ENCODE measurements around the gene DNAI7. TPM values are rescaled to one million over a fixed set of nuclear protein-coding genes. Genes with fewer than 3 reads are reported as not detected.

DNAI7 gene
- polyA plus RNA-seq, 3 donors = not detected

- Mint-ChIP-seq H3K36me3 (no peaks in the 10 kb centered on the region), H3K27me3 (ENCODE audit: low read depth in 3 of 3) (peaks cover 0 to 3% (median 3%) of the 10 kb centered on the region in 3 donors), H3K4me3 (no peak overlapping the region), H3K4me1 (no peaks in the 10 kb centered on the region), H3K27ac (no peak overlapping the region), H3K9me3 (no peaks in the 10 kb centered on the region)
- H3K4me1 ChIP-seq (ENCODE audit: control insufficient read depth in 1 of 2, insufficient read depth in 2 of 2, low read length in 2 of 2) = no peaks in the 10 kb centered on the region
- H3K9ac ChIP-seq (ENCODE audit: insufficient read depth, low read length, poor library complexity, severe bottlenecking) = no peak overlapping the region
- no peak overlapping the region for H3K4me3 ChIP-seq (replicated peaks in 1 of 3; ENCODE audit: low read depth in 2 of 3, low read length in 3 of 3)
- TF ChIP-seq, protein P1, sequence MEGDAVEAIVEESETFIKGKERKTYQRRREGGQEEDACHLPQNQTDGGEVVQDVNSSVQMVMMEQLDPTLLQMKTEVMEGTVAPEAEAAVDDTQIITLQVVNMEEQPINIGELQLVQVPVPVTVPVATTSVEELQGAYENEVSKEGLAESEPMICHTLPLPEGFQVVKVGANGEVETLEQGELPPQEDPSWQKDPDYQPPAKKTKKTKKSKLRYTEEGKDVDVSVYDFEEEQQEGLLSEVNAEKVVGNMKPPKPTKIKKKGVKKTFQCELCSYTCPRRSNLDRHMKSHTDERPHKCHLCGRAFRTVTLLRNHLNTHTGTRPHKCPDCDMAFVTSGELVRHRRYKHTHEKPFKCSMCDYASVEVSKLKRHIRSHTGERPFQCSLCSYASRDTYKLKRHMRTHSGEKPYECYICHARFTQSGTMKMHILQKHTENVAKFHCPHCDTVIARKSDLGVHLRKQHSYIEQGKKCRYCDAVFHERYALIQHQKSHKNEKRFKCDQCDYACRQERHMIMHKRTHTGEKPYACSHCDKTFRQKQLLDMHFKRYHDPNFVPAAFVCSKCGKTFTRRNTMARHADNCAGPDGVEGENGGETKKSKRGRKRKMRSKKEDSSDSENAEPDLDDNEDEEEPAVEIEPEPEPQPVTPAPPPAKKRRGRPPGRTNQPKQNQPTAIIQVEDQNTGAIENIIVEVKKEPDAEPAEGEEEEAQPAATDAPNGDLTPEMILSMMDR (IDR thresholded peaks at IDR 0.05) = no peak
- H2AFZ ChIP-seq (ENCODE audit: insufficient read depth, low read depth, low read length, poor library complexity, severe bottlenecking) = no peak overlapping the region
- no peak overlapping the region for H3K4me2 ChIP-seq (replicated peaks; ENCODE audit: extremely low read depth, low read length, poor library complexity, severe bottlenecking)
- H3K27me3 ChIP-seq (ENCODE audit: control insufficient read depth in 2 of 2, insufficient read depth in 2 of 2, low read length in 2 of 2) = no peaks in the 10 kb centered on the region
- no peak overlapping the region for H3K27ac ChIP-seq (ENCODE audit: low read depth in 1 of 2, low read length in 2 of 2)
- no peaks in the 10 kb centered on the region for H3K9me3 ChIP-seq (replicated peaks in 1 of 2; ENCODE audit: control insufficient read depth in 1 of 2, insufficient read depth in 1 of 2, low read length in 2 of 2)
- H3K79me2 ChIP-seq (ENCODE audit: insufficient read depth, low read length) = no peaks in the 10 kb centered on the region
- H4K20me1 ChIP-seq (ENCODE audit: insufficient read depth, low read length) = no peaks in the 10 kb centered on the region
- intact Hi-C loops (cut with micrococcal nuclease) = no loop called here
- no peaks in the 10 kb centered on the region for H3K36me3 ChIP-seq (replicated peaks in 1 of 2; ENCODE audit: control insufficient read depth in 1 of 2, insufficient read depth in 2 of 2, low read length in 2 of 2)
- no peak for DNase-seq
Measured at GRCh38 chr12:25126101-25126500, 68.9 kb downstream of the DNAI7 start.

DNA sequence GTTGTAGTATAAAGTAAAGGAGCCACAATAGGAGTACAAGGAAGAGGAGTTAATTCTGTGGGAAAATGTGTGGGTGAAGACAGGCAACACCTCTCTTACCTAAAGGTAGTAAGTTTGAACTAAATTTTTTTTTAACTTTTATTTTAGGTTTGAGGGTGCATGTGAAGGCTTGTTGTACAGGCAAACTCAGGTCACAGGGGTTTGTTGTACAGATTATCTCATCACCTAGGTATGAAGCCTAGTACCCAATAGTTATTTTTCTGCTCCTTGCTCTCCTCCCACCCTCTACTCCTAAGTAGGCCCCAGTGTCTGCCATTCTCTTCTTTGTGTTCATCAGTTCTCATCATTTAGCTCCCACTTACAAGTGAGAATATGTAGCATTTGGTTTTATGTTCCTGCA lies 70.5 kb downstream of the DNAI7 start:
- no peaks in the 10 kb centered on the region for H3K79me2 ChIP-seq (ENCODE audit: insufficient read depth, low read length)
- H3K9me3 ChIP-seq (replicated peaks in 1 of 2; ENCODE audit: control insufficient read depth in 1 of 2, insufficient read depth in 1 of 2, low read length in 2 of 2) = no peaks in the 10 kb centered on the region
- H3K9me3 Mint-ChIP-seq = peaks cover 0 to 1% (median 0%) of the 10 kb centered on the region in 7 donors
- H3K36me3 Mint-ChIP-seq = no peaks in the 10 kb centered on the region
- H3K36me3 ChIP-seq (replicated peaks in 1 of 2; ENCODE audit: control insufficient read depth in 1 of 2, insufficient read depth in 2 of 2, low read length in 2 of 2) = no peaks in the 10 kb centered on the region
- no peak for DNase-seq
- intact Hi-C loops (cut with micrococcal nuclease) = no loop called here
- no peaks in the 10 kb centered on the region for H3K4me1 ChIP-seq (ENCODE audit: control insufficient read depth in 1 of 2, insufficient read depth in 2 of 2, low read length in 2 of 2)
- no peaks in the 10 kb centered on the region for H3K27me3 ChIP-seq (ENCODE audit: control insufficient read depth in 2 of 2, insufficient read depth in 2 of 2, low read length in 2 of 2)
- H3K4me3 ChIP-seq (replicated peaks in 1 of 3; ENCODE audit: low read depth in 2 of 3, low read length in 3 of 3) = no peak overlapping the region
- no peak overlapping the region for H3K27ac Mint-ChIP-seq
- H3K4me2 ChIP-seq (replicated peaks; ENCODE audit: extremely low read depth, low read length, poor library complexity, severe bottlenecking) = no peak overlapping the region
- H3K27ac ChIP-seq (ENCODE audit: low read depth in 1 of 2, low read length in 2 of 2) = no peak overlapping the region
- TF ChIP-seq, protein P1 (IDR thresholded peaks at IDR 0.05) = no peak
- no peaks in the 10 kb centered on the region for H3K4me1 Mint-ChIP-seq
- no peak overlapping the region for H3K9ac ChIP-seq (ENCODE audit: insufficient read depth, low read length, poor library complexity, severe bottlenecking)
- no peak overlapping the region for H2AFZ ChIP-seq (ENCODE audit: insufficient read depth, low read depth, low read length, poor library complexity, severe bottlenecking)
- H3K4me3 Mint-ChIP-seq = no peak overlapping the region
- H4K20me1 ChIP-seq (ENCODE audit: insufficient read depth, low read length) = no peaks in the 10 kb centered on the region
- peaks cover 0 to 3% (median 3%) of the 10 kb centered on the region in 3 donors for H3K27me3 Mint-ChIP-seq (ENCODE audit: low read depth in 3 of 3)

Data from CD14-positive monocyte (primary cell).